Measurements from ENCODE around the gene RAB27A. TPM values are rescaled to one million over a fixed set of nuclear protein-coding genes. Genes with fewer than 3 reads are reported as not detected.

RAB27A gene
- total RNA-seq, 2 donors from 2014 or later, result 8.8 to 9.1 TPM

DNA sequence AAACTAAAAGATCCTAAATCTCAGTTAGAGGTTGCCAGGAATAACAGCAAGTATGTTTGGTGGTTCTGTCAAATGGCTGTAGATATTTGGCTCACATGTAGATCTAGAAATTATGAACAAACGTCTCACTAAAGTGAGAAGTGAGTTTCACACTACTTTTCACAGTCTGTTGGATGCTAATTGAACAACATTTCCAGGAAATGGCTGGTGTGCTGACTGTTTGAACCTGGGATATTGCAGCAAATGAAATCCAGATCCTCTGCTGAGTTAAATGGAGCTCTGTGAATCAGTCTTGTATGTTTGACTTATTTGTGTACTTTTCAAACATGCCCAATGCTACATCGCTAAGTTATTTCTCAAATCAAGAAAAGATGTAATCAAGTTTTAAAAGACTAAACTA is 71.6 kb downstream of the RAB27A start:
- H3K9ac ChIP-seq (ENCODE audit: extremely low read depth, low read length, poor library complexity, severe bottlenecking), result no peak overlapping the region
- no peaks in the 10 kb centered on the region for H3K27me3 ChIP-seq (ENCODE audit: control insufficient read depth, insufficient read depth, low read length, poor library complexity, severe bottlenecking)
- WGBS, 2 experiments (ENCODE audit: insufficient coverage in 1 of 2, insufficient read length in 1 of 2), result 82% methylated on average over 2 of the region's 2 CpGs; no CpG with 5 or more reads in 1 of the 2 experiments
- no peaks in the 10 kb centered on the region for H3K4me1 ChIP-seq (ENCODE audit: control insufficient read depth, insufficient read depth, low read length)
- TF ChIP-seq, protein P1, sequence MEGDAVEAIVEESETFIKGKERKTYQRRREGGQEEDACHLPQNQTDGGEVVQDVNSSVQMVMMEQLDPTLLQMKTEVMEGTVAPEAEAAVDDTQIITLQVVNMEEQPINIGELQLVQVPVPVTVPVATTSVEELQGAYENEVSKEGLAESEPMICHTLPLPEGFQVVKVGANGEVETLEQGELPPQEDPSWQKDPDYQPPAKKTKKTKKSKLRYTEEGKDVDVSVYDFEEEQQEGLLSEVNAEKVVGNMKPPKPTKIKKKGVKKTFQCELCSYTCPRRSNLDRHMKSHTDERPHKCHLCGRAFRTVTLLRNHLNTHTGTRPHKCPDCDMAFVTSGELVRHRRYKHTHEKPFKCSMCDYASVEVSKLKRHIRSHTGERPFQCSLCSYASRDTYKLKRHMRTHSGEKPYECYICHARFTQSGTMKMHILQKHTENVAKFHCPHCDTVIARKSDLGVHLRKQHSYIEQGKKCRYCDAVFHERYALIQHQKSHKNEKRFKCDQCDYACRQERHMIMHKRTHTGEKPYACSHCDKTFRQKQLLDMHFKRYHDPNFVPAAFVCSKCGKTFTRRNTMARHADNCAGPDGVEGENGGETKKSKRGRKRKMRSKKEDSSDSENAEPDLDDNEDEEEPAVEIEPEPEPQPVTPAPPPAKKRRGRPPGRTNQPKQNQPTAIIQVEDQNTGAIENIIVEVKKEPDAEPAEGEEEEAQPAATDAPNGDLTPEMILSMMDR (conservative IDR thresholded peaks at IDR 0.05), result no peak
- H3K27ac ChIP-seq (ENCODE audit: low read depth, low read length), result no peak overlapping the region
- Mint-ChIP-seq H3K27me3 (ENCODE audit: insufficient read depth) (no peaks in the 10 kb centered on the region), H3K36me3 (ENCODE audit: low read depth) (peaks cover 5% of the 10 kb centered on the region), H3K9me3 (no peaks in the 10 kb centered on the region), H3K4me1 (peaks cover 19% of the 10 kb centered on the region), H3K4me3 (no peak overlapping the region), H3K27ac (no peak overlapping the region)
- DNase-seq, result no peak
- H3K36me3 ChIP-seq (ENCODE audit: control insufficient read depth, insufficient read depth, low read length), result no peaks in the 10 kb centered on the region
- no peak overlapping the region for H3K4me3 ChIP-seq (ENCODE audit: low read length)
- no peaks in the 10 kb centered on the region for H3K9me3 ChIP-seq (ENCODE audit: control insufficient read depth, low read length)

DNA sequence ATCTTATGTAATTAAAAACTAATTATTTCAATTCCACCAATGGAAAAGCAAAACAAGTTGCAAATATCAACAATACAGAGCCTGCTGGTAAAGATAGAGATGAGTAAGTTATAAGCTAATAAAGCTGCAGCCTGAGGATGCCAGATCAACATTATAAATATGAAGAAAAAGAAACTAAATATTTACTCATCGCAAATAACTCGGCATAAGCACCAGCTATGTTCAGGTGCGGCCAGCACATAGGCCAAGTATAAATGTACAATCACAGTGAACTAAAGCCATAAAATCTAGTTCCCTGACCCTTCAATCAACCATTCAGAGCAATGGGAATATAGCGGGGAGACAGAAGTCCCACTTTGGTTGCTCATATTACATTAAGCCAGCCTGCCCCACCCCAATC is 85.1 kb downstream of the RAB27A start:
- TF ChIP-seq, protein P1 (conservative IDR thresholded peaks at IDR 0.05), result no peak
- Histone ChIP-seq H3K4me1 (ENCODE audit: control insufficient read depth, insufficient read depth, low read length) (no peaks in the 10 kb centered on the region), H3K9me3 (ENCODE audit: control insufficient read depth, low read length) (no peaks in the 10 kb centered on the region), H3K27me3 (ENCODE audit: control insufficient read depth, insufficient read depth, low read length, poor library complexity, severe bottlenecking) (no peaks in the 10 kb centered on the region), H3K9ac (ENCODE audit: extremely low read depth, low read length, poor library complexity, severe bottlenecking) (no peak overlapping the region), H3K4me3 (ENCODE audit: low read length) (no peak overlapping the region), H3K36me3 (ENCODE audit: control insufficient read depth, insufficient read depth, low read length) (no peaks in the 10 kb centered on the region), H3K27ac (ENCODE audit: low read depth, low read length) (no peak overlapping the region)
- H3K27ac Mint-ChIP-seq, result no peak overlapping the region
- H3K4me1 Mint-ChIP-seq, result no peaks in the 10 kb centered on the region
- H3K9me3 Mint-ChIP-seq, result no peaks in the 10 kb centered on the region
- no peak overlapping the region for H3K4me3 Mint-ChIP-seq
- no peak for DNase-seq
- 81% methylated on average over 4 of the region's 4 CpGs; no CpG with 5 or more reads in 1 of the 2 experiments for WGBS, 2 experiments (ENCODE audit: insufficient coverage in 1 of 2, insufficient read length in 1 of 2)
- H3K27me3 Mint-ChIP-seq (ENCODE audit: insufficient read depth), result no peaks in the 10 kb centered on the region
- H3K36me3 Mint-ChIP-seq (ENCODE audit: low read depth), result no peaks in the 10 kb centered on the region

DNA sequence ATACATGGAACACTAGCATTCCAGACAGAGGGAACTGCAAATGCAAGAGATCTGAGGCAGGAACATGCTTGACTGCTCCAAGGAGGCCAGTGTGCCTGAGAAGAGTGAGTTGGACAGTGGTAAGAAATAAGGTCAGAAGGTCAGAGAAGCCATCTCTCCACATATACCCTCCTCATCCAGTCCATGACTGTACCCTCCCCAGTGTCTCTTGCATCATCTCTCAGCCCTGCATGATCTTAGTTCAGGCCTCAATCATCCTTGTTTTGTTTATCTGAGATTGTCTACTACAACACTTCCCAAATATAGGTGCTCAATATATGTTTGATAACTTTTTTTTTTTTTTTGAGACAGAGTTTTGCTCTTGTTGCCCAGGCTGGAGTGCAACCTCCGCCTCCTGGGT is 87.4 kb downstream of the RAB27A start:
- WGBS, 2 experiments (ENCODE audit: insufficient coverage in 1 of 2, insufficient read length in 1 of 2), result 100% methylated on average over 1 of the region's 1 CpG; no CpG with 5 or more reads in 1 of the 2 experiments
- H3K4me1 ChIP-seq (ENCODE audit: control insufficient read depth, insufficient read depth, low read length), result no peaks in the 10 kb centered on the region
- Mint-ChIP-seq H3K36me3 (ENCODE audit: low read depth) (no peaks in the 10 kb centered on the region), H3K4me3 (no peak overlapping the region), H3K9me3 (peaks cover 12% of the 10 kb centered on the region), H3K27me3 (ENCODE audit: insufficient read depth) (no peaks in the 10 kb centered on the region), H3K4me1 (no peaks in the 10 kb centered on the region), H3K27ac (no peak overlapping the region)
- TF ChIP-seq, protein P1 (conservative IDR thresholded peaks at IDR 0.05), result no peak
- no peak for DNase-seq
- no peaks in the 10 kb centered on the region for H3K27me3 ChIP-seq (ENCODE audit: control insufficient read depth, insufficient read depth, low read length, poor library complexity, severe bottlenecking)
- H3K9me3 ChIP-seq (ENCODE audit: control insufficient read depth, low read length), result peaks cover 7% of the 10 kb centered on the region
- H3K36me3 ChIP-seq (ENCODE audit: control insufficient read depth, insufficient read depth, low read length), result no peaks in the 10 kb centered on the region
- no peak overlapping the region for H3K9ac ChIP-seq (ENCODE audit: extremely low read depth, low read length, poor library complexity, severe bottlenecking)
- H3K4me3 ChIP-seq (ENCODE audit: low read length), result no peak overlapping the region
- H3K27ac ChIP-seq (ENCODE audit: low read depth, low read length), result no peak overlapping the region
